ENCODE measurements around the gene CDK6.

- TF ChIP-seq CTCF (IDR thresholded peaks at IDR 0.05; ENCODE audit: borderline replicate concordance, extremely low read depth, low read length, poor library complexity, severe bottlenecking) (no peak), EZH2 (IDR thresholded peaks at IDR 0.05; ENCODE audit: borderline replicate concordance, low read depth, low read length, severe bottlenecking) (no peak)
Measured at GRCh38 chr7:92817398-92817797, 19.0 kb downstream of the CDK6 start.
